GM19025 (cell line): ENCODE results near the gene ZNF366.
"Not testable (repeated sequence)": the region's sequence is repeated elsewhere in the genome, so short reads cannot be mapped to it uniquely, and the experiment has no call there.

Source experiments
- ATAC-seq: cut with Tn5 transposase; IDR thresholded peaks from one replicate; pipeline ENCODE4 v1.9.1; 2021; ENCODE audit warnings: mild to moderate bottlenecking, low read depth, moderate library complexity; ENCODE audit not compliant: unreplicated experiment

ZNF366 gene

DNA sequence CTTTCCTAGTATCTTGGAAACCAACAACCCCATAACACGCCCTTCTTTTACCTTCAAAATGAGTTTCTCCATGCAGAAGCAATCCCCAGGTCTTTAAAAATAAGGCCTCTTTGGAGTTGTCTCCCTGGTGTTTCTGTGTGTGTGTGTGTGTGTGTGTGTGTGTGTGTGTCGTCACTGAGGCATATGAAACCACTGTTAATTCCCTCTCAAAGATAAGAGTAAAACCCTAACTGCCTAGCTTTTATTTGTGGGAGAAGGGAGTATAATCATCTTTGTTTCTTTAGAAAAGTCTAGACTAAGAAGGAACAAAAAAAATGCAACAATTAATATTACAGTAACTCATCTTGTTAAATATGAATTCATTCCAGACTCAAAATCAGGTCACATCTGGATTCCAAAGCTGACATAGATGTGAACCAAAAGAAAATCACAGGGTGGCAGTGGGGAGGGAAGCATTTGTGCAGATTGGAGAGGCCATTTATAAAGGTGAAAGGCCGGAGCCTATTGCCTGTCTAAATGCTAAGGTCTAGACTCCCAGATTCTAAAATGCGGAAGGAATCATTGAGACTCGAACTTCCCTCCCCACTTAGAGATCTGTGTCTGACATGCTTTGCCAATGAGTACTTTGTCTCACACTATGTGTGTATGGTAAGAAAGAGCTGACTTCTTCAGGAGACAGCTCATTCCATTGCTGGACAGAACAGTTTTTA, 91.4 kb downstream of the ZNF366 start:
- ATAC-seq, result no peak

DNA sequence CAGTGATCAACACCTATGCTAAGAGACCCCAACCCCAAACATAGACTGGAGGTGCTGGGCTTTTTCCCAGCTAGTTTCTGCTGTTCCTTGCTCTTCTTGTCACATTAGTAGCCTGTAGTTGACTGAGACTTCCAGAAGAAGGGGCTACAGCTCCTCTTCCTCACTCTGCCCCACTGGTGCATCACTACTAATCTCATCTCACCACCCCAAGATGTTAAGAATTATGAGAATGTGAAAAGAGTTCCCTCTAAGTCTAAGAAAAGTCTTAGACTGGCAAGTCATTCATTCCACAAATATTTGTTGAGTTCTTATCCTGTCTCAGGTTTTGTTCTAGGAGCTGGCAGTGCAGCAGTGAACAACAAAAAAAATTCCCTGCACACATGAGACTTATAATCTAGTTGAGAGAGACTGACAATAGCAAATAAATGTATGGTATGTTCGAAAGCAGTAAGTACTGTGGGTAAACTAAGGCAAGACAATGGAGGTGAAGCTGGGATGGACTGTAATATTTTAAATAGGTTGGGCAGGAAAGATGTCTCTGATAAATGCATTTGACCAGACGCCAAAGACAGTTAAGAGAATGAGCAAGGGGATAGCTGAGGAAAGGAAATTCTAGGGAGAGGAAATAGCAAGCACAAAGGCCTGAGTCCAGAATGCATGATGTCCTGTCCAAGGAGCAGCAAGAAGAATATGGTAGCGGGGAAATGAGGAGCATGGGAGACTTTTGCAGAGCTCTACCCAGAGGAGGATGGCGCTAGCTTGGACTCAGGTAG, 94.7 kb downstream of the ZNF366 start:
- no peak for ATAC-seq

- ATAC-seq, result no peak
Measured at GRCh38 chr5:72410688-72411295, 96.4 kb downstream of the ZNF366 start.

DNA sequence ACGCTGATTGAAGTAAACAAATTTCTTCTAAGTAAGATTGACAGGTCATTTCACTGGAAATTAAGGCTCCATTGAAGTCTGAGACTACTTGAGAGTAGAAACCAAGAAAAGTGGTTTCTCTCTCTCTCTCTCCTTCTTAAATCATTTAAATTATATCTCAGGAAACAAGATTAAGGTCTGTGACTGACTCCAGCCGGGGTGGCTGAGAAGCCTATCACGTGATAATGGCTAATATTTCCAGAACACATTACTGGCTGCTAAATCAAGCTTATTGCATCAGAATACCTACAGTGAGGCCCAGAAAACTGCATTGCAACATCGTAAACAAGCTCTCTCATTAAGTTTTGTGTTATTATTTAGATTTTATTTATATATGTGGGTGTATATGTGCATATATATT, 98.6 kb downstream of the ZNF366 start:
- no peak for ATAC-seq

GRCh38 chr5:72408127-72408526, 99.1 kb downstream of the ZNF366 start:
- ATAC-seq, result no peak

DNA sequence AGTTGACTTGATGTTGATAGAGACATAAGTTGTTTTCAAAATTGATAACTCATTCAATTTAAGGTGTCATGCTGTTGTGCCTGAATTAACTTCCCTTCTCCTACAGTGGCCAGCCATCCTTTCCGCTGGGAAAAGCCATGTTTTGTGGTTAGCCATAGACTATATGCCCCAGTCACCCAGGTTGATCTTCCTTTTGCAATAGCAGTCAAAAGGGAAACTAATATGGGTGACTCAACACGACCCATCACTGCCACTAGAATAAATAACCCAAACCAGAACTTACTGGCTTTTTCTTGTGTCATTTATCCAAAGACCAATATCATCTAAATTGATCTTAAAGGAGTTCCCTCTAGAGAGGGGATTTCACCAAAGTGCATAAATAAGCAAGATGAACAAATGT, 99.7 kb downstream of the ZNF366 start:
- no peak for ATAC-seq

- no peak for ATAC-seq
Measured at GRCh38 chr5:72407078-72407477, 100.1 kb downstream of the ZNF366 start.

GRCh38 chr5:72404771-72405170, 102.4 kb downstream of the ZNF366 start:
- ATAC-seq, result not testable (repeated sequence)

- no peak for ATAC-seq
Measured at GRCh38 chr5:72402959-72403628, 104.1 kb downstream of the ZNF366 start.

DNA sequence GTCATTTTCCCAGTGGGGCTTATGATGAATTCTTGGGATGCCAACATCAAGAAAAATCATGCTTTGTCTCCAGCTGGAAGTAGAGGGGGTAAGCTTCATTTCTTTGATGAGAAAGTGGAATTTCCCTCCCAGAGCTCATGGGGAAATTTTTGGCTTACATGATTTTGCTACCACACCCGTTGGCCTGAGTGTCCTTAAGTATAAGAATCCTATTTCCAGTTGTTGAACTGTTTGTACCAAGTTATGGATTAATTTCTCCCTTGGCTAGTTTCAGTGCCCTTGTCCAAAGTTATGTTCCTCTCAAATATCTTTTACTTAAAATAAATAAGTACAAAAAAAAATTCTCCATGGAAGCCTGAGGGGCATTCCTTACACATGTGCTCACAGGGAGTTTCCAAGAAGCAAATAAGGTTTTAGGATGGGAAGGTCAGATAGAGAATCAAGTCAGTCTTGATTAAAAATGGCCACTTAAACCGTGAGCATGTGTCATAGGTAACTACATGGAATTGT, 104.8 kb downstream of the ZNF366 start:
- ATAC-seq, result no peak

DNA sequence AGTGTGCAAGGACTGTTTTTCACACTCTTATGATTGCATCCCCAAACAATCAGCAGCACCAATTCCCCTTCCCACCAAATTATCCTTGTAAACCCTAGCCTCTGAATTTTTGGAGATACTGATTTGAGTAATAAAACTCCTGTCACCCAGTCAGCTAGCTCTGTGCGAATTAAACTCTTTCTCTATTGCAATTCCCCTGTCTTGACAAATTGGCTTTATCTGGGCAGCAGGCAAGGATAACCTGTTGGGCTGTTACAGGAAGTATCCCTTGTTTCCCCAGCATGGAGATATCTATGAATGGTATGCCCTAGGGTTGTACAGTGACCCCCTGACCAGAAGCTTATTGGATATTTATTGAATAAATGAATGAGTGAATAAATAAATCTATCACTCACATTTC, 106.3 kb downstream of the ZNF366 start:
- no peak for ATAC-seq

- ATAC-seq, result no peak
Measured at GRCh38 chr5:72397836-72398235, 109.4 kb downstream of the ZNF366 start.

DNA sequence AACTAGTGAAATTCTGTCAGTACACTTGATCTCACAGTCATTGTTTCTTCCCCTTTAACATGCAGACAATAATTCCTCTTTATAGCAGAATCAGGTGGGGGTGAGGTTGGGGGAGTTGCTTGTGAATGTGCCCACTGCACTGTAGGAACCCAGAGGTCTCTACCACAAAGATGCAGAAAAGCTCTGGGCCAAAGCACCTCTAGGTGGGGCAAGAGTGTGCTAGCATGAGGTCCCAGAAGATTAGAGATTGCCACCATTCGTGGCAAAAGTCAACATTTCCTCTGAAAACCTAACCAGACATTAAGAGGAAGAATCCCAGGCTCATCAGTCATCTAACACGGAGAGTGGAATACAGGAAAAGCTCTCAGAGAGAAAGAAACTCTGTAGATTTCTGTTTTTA, 112.5 kb downstream of the ZNF366 start:
- ATAC-seq, result no peak

GRCh38 chr5:72393052-72393451, 114.2 kb downstream of the ZNF366 start:
- no peak for ATAC-seq
